ENCODE data around the gene TUSC1. TPM values are rescaled to one million over a fixed set of nuclear protein-coding genes. Genes with fewer than 3 reads are reported as not detected.
"Not testable (repeated sequence)": the region's sequence is repeated elsewhere in the genome, so short reads cannot be mapped to it uniquely, and the experiment has no call there.

The TUSC1 gene
- total and polyA plus RNA-seq, 5 experiments from 2014 or later, result 0.11 to 0.25 (median 0.14) TPM; not detected in 2

DNA sequence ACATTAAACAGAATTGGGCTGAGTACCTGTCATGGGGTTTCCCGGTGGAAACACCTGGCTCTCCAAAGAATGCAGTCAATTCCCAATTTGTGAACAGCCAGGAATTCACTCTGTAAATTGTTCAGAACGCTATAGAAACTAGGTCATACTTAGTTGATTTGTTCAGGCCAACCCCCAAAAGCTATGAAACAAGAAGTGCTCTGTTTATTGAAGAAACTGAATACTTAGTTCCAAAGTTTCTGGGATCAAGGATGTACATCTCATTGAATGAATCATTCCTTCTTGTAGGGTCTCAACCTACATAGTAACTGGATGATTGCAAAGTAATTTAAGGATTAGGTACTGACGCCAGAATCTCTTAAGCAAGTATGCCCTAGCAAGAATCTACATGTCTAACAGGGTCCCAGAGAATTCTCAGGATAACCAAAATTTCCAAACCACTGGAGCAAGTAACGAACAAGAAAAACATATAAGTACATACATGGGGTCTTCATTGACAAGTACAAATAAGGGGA, 659 bp upstream of the TUSC1 start:
- peaks cover 0 to 7% (median 1%) of the 10 kb centered on the region in 4 donors for H3K4me1 Mint-ChIP-seq
- no peak for ATAC-seq
- POLR2A ChIA-PET, result no interaction called here
- peaks cover 0 to 8% (median 4%) of the 10 kb centered on the region in 3 donors for H3K36me3 Mint-ChIP-seq
- no peak overlapping the region for H3K27ac Mint-ChIP-seq
- H3K9me3 Mint-ChIP-seq, result peaks cover 4 to 22% (median 11%) of the 10 kb centered on the region in 9 donors
- peaks cover 8 to 26% (median 16%) of the 10 kb centered on the region in 5 donors for H3K27me3 Mint-ChIP-seq
- peak overlapping the region in 4 of 10 donors; percentile 15 to 53 (median 33) for H3K4me3 Mint-ChIP-seq
- DNase-seq, result no peak

DNA sequence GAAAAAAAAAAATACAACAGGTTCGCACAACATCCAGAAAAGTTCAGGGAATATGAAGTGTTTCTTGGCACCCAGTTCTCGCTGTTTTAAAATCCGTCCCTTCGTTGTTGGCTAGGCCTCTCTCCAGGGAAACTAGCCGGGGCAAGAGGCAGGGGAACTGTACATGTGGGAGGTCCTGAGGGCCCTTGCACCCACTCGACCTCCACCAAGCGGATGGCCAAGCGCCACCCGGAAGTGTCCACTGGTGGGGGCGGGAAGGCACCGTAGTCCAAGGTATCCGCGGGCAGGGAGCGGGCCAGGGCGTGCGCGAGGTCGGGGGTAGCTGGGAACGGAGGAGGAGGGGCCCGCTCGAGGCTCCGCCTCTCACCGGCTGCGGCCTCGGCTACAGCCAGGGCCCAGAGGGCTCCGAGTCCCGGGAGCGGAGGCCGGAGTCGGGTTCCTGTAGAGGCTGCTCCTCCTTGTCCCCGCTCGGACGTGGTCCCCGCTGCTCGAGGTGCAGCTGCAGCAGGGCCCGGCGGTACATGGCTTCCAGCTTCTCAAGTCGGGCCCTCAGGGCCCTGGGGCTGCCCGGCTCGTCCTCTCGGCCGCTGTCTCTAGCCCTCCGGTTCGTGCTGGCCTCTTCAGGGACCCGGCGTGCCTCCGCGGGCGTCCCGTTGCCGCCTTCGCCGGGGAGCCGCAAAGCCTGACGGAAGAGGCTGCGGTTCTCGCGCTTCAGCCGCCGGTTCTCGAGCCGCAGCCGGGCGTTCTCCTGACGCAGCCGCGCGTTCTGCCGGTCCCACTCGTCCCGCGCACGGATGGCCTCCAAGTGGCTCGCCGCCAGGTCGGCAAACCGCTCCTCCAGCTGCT, 720 bp downstream of the TUSC1 start:
- H3K27me3 Mint-ChIP-seq, result peaks cover 8 to 26% (median 16%) of the 10 kb centered on the region in 5 donors
- peaks cover 2 to 15% (median 8%) of the 10 kb centered on the region in 9 donors for H3K9me3 Mint-ChIP-seq
- peak overlapping the region in 9 of 10 donors; percentile 23 to 75 (median 54) for H3K4me3 Mint-ChIP-seq
- no peak overlapping the region for H3K27ac Mint-ChIP-seq
- ATAC-seq, result peak in 1 of 2 donors; percentile 12
- peaks cover 0 to 7% (median 1%) of the 10 kb centered on the region in 4 donors for H3K4me1 Mint-ChIP-seq
- POLR2A ChIA-PET, result no interaction called here
- H3K36me3 Mint-ChIP-seq, result peaks cover 0 to 8% (median 4%) of the 10 kb centered on the region in 3 donors
- peak in 1 of 10 donors; percentile 1 for DNase-seq

DNA sequence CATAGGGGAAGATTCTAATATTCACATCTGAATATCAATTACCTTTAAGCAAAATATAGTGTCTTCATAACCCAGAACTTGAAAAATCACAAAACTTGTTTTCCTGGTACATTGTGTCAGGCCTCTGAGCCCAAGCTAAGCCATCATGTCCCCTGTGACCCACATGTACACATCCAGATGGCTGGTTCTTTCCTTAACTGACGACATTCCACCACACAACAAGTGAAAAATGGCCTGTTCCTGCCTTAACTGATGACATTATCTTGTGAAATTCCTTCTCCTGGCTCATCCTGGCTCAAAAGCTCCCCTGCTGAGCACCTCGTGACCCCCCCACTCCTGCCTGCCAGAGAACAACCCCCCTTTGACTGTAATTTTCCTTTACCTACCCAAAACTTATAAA, 2.4 kb downstream of the TUSC1 start:
- ATAC-seq, H3K36me3 Mint-ChIP-seq, H3K4me1 Mint-ChIP-seq, H3K27ac Mint-ChIP-seq, DNase-seq, H3K4me3 Mint-ChIP-seq, POLR2A ChIA-PET, H3K9me3 Mint-ChIP-seq: not testable (repeated sequence)
- peaks cover 8 to 26% (median 16%) of the 10 kb centered on the region in 5 donors for H3K27me3 Mint-ChIP-seq

DNA sequence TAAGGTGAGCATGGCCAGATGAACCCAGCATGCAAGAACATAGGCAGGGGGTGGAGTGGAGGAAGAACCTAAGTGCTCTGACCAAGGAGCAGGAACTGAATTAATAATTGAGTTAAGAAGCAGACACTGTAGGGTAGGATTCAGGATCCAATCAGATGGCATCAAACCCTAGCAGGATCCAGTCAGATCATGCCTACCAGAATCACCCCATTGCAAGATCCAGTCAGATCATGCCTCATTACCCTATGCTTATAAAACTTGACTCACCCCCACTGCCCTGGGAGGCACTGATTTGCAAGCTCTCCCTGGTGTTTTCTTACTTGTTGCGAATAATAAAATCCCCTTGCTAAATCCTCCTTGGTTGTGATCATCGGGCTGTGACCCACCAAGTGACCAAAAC, 19.7 kb downstream of the TUSC1 start:
- H3K4me3 Mint-ChIP-seq, result no peak overlapping the region
- POLR2A ChIA-PET, result no interaction called here
- H3K9me3 Mint-ChIP-seq, result peaks cover 0 to 15% (median 5%) of the 10 kb centered on the region in 9 donors
- no peaks in the 10 kb centered on the region for H3K27me3 Mint-ChIP-seq
- no peak for ATAC-seq
- H3K27ac Mint-ChIP-seq, result no peak overlapping the region
- H3K4me1 Mint-ChIP-seq, result no peaks in the 10 kb centered on the region
- no peak for DNase-seq
- no peaks in the 10 kb centered on the region for H3K36me3 Mint-ChIP-seq

DNA sequence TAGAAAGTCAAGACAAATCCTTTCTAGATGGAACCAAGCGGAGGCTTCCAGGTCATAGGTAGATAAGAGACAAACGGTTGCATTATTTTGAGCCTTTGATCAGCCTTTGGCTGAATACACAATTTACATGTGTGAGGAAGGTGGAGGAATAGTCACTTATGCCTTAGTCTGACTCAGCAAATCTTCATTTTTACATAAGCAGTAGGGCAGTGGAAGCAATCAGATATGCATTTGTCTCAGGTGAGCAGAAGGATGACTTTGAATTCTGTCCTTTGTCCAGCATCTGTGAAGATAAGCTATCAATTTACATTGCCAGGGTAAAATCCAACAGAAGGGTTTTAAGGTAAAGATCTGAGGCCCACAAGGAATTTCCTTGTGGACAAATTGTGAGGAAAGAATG, 23.8 kb downstream of the TUSC1 start:
- ATAC-seq, result no peak
- Mint-ChIP-seq H3K9me3 (peaks cover 0 to 23% (median 3%) of the 10 kb centered on the region in 9 donors), H3K27me3 (no peaks in the 10 kb centered on the region), H3K36me3 (no peaks in the 10 kb centered on the region), H3K4me1 (no peaks in the 10 kb centered on the region), H3K4me3 (no peak overlapping the region), H3K27ac (no peak overlapping the region)
- no peak for DNase-seq
- POLR2A ChIA-PET, result no interaction called here

DNA sequence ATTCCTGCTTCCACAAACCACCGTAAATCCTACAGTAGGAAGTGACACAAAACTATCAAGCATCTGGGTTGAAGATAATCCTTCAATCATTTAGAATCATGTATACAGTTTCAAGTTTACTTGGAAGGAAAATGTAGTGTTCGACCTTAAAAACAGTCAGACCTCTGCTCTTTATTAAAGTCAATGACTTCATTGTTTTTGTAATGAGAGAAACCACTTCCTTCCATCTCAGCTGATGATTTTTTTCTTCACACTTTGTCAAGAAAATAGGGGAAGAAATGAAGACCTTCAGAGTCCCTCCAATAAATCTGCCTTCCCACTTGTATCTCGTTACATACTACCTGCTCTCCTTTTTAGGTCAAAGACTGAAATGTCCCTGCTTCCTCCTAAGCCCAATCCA, 30.1 kb downstream of the TUSC1 start:
- Mint-ChIP-seq H3K4me3 (no peak overlapping the region), H3K27me3 (no peaks in the 10 kb centered on the region), H3K9me3 (peaks cover 0 to 33% (median 9%) of the 10 kb centered on the region in 9 donors), H3K4me1 (no peaks in the 10 kb centered on the region), H3K36me3 (peaks cover 0 to 11% (median 0%) of the 10 kb centered on the region in 3 donors), H3K27ac (no peak overlapping the region)
- POLR2A ChIA-PET, result no interaction called here
- ATAC-seq, result no peak
- DNase-seq, result no peak

DNA sequence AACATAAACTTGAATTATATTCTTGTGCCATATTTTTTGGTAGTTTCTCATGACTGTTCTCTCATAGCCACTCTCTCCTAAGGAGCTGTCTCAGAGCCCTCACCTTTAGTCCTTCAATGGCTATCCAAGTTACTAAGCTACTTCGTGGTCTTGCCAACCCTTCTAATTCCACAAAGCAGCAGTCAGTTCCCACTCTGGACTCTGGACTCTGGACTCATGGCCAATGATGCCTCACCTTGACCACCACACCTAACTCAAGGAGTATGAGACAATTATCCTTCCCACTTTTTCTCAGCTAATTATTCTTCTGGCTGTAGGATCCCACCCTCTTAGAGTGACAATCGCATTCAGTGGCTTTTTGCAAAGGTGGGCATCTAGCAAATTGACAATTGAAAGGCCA, 42.2 kb downstream of the TUSC1 start:
- H3K4me1 Mint-ChIP-seq, result no peaks in the 10 kb centered on the region
- no peak overlapping the region for H3K4me3 Mint-ChIP-seq
- ATAC-seq, result no peak
- POLR2A ChIA-PET, result no interaction called here
- H3K27me3 Mint-ChIP-seq, result no peaks in the 10 kb centered on the region
- peaks cover 0 to 4% (median 0%) of the 10 kb centered on the region in 9 donors for H3K9me3 Mint-ChIP-seq
- no peak overlapping the region for H3K27ac Mint-ChIP-seq
- DNase-seq, result no peak
- H3K36me3 Mint-ChIP-seq, result no peaks in the 10 kb centered on the region

DNA sequence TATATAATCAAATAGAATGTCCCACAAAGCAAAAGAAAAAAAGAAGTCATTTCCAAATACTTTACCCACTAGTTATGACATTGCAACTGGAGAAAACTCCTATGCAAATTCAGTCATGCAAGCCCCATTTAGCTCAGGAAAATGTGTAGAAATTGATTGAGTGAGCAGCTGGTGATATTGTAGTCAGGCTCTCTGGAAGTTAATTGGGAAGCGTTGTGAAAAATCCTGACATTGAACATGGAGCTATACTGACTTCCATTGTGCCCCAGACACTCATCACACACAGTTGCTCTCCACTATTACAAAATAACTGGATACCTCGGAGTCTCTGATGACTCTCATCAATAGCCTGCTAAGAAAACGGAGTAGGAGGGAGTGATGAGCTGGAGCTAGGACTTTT, 49.0 kb downstream of the TUSC1 start:
- H3K9me3 Mint-ChIP-seq, result peaks cover 0 to 38% (median 10%) of the 10 kb centered on the region in 9 donors
- no peak for ATAC-seq
- H3K27ac Mint-ChIP-seq, result no peak overlapping the region
- no peaks in the 10 kb centered on the region for H3K36me3 Mint-ChIP-seq
- no peak overlapping the region for H3K4me3 Mint-ChIP-seq
- no peak for DNase-seq
- no peaks in the 10 kb centered on the region for H3K4me1 Mint-ChIP-seq
- POLR2A ChIA-PET, result no interaction called here
- no peaks in the 10 kb centered on the region for H3K27me3 Mint-ChIP-seq
